Adipose tissue (tissue), 3 donors: ENCODE results near the gene INKA1. TPM values are rescaled to one million over a fixed set of nuclear protein-coding genes. Genes with fewer than 3 reads are reported as not detected.
"Not testable (repeated sequence)": the region's sequence is repeated elsewhere in the genome, so short reads cannot be mapped to it uniquely, and the experiment has no call there.

Experiments used
- H3K27ac ChIP-seq: one replicate; pipeline ENCODE4 v1.5.1; 2013; ENCODE audit warnings: low read depth, low read length
- WGBS, 3 donors: extraction: QIAGEN DNeasy Blood & Tissue Kit; methylation state at CpG; one replicate each; pipeline ENCODE4 v1.1.7; 2013; 5-methylcytosine and 5-hydroxymethylcytosine counted together
- polyA plus RNA-seq, 3 donors: library from polyadenylated mRNA; stranded (reverse); fragments of 200-250 nt; gene quantifications; one replicate each; pipeline ENCODE4 v1.2.3, GENCODE V29; 2013
- donor health status: healthy with polysubstance abuse.
- donor health status: Bipolar disorder and iron deficiency.
- donor health status: healthy.

Gene INKA1
- 1 to 10 TPM; 1.4 to 4.2 (median 1.6) TPM for polyA plus RNA-seq

DNA sequence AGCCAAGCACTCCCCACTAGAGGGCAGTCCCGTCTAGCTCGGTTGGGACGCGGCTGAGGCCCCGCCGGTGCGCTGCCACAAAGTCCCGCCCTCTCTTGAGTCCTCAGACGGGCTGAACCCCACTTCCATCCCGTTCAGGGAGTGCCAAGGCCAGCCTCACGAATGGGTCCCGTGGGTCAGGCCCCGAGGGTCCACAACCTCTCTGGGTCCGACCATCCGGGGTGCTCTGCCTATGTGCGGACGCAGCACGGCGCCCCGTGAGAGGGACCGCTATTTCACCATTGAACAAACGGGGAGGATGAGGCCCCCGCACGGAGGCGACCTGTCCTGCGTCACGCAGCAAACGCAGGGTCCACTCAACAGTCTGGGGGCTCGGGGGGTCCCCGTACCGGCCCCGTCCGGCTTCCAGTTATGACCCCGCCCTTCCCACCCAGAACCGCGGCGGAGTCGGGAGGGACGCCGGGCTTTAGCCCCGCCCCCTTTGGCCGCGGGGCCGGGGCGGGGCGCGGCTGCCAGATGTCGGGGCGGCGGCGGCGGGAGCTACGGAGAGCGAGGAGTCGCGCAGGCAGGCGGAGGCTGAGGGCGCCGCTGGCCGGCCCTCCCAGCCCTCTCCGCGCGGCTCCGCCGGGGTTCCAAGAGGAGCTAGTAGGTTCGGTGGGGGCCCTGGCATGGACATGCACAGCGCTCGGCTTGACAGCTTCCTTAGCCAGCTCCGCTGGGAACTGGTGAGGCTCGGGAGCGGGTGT is at the start of gene INKA1:
INKA1 (plus strand) TSS at position 543 of the 746 bp plus-strand sequence; CDS start at position 675, 132 bp downstream.
- 0 to 1% (median 1%) methylated on average over 64 to 71 of the region's 71 CpGs for WGBS, 3 donors
- peak within 1 kb of the TSS; percentile 55 for H3K27ac ChIP-seq

- 40 to 100% (median 96%) methylated on average over 1 of the region's 1 CpG for WGBS, 3 donors
- no peak overlapping the region for H3K27ac ChIP-seq
These were observed 48.5 kb upstream of the INKA1 start for GRCh38 chr3:49754536-49754935.

DNA sequence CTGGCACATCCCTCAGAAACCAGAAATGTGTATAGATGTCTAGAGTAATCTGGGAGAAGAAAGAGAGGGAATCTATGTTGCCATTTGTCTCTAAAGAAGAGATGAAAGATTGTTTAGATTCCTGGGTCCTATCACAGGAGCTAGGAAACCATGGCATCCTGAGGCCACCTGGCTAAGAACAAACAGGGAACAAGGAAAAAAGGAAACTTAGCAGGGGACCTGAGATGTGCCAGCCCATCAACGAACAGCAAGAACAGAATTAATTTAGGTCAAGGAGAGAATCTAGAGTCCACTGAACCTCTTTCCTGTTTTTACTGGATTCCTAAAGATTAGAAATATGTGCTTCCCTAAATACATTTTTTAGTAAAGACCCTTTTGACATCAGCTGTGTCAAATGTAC is 47.0 kb upstream of the INKA1 start:
- 50 to 65% (median 65%) methylated on average over 1 of the region's 1 CpG for WGBS, 3 donors

GRCh38 chr3:49757197-49757596 is 45.9 kb upstream of the INKA1 start:
- no peak overlapping the region for H3K27ac ChIP-seq
- WGBS, 3 donors: 58 to 77% (median 73%) methylated on average over 2 of the region's 2 CpGs

More for the DNA sequence above, 47.0 kb upstream of the INKA1 start:
- H3K27ac ChIP-seq: no peak overlapping the region

DNA sequence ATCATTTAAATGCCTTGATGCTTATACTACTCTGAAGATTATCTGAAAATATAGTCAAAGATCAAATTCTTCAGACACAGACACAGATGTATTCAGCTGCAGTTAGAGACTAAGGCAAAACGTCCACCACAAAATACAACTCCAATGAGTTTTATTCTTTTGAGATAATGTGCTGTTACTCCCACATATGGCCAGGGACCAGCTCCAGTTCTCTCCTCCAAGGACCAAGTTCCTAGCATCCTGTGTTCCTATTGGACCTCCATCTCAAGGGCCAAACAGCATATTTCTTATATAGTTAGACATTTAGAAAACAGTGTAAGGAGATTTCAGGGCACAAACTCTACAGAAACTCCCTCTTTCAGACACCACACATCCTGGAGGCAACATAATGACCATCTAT is 43.8 kb upstream of the INKA1 start:
- H3K27ac ChIP-seq: no peak overlapping the region
- 27 to 43% (median 34%) methylated on average over 1 of the region's 1 CpG for WGBS, 3 donors

DNA sequence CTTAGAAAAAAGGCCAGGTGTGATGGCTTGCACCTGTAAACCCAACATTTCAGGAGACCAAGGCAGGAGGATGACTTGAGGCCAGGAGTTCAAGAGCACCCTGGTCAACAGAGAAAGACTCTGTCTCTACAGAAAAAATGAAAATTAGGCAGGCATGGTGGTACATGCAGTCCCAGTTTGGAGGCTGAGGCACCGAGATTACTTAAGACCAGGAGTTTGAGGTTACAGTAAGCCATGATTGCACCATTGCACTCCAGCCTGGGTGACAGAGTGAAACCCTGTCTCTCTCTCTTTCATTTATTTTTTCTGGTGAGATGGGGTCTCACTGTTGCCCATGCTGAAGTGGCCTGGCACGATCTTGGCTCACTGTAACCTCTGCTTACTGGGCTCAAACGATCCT is 41.4 kb upstream of the INKA1 start:
- no peak overlapping the region for H3K27ac ChIP-seq
- 72 to 87% (median 75%) methylated on average over 3 of the region's 3 CpGs for WGBS, 3 donors

- H3K27ac ChIP-seq: no peak overlapping the region
- WGBS, 3 donors: 95 to 98% (median 95%) methylated on average over 4 of the region's 4 CpGs
These were observed 39.1 kb upstream of the INKA1 start for GRCh38 chr3:49763981-49764380.

GRCh38 chr3:49769286-49769915 is 33.7 kb upstream of the INKA1 start:
- 59 to 94% (median 91%) methylated on average over 3 of the region's 3 CpGs for WGBS, 3 donors
- H3K27ac ChIP-seq: no peak overlapping the region

DNA sequence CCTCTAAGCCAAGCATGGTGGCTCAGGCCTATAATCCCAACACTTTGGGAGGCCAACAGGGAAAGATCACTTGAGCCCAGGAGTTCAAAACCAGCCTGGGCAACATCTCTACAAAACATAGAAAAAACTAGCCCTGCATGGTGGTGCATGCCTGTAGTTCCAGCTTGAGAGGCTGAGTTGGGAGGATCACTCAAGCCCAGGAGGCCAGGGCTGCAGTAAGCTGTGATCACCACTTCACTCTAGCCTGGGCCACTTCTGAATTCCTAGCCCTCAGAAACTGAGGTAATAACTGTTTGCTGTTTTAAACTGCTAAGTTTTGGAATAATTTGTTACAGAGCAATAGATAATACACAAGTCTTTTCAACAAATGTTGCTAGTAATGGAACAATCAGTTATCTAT is 33.1 kb upstream of the INKA1 start:
- no peak overlapping the region for H3K27ac ChIP-seq

DNA sequence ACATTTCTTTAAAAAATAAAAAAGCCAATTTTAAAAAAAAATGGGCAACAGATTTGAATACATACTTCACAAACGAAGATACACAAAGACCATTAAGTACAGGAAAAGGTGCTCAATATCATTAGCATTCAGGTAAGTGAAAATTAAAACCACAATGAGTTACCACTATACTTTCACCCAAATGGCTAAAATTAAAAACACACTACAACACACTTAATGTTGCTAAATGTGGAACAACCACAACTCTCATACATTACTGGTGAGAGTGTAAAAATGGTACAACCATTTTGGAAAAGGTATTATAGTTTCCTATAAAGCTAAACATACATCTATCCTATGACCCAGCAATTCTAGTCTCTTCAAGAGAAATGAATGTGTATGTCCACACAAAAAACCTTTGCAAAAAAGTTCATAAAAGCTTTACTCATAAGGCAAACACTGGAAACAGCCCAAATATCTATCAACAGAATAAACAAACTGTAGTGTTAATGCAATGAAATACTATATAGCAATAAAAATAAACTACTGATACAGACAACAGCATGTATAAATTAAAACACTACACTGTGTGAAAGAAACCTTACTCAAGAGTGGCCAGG is 31.6 kb upstream of the INKA1 start:
- WGBS, 3 donors: 70 to 76% (median 75%) methylated on average over 1 of the region's 1 CpG
- no peak overlapping the region for H3K27ac ChIP-seq

- WGBS, 3 donors: 98 to 100% (median 98%) methylated on average over 2 of the region's 2 CpGs
- H3K27ac ChIP-seq: no peak overlapping the region
These were observed 30.4 kb upstream of the INKA1 start for GRCh38 chr3:49772703-49773102.

- 61 to 80% (median 62%) methylated on average over 3 of the region's 3 CpGs for WGBS, 3 donors
- no peak overlapping the region for H3K27ac ChIP-seq
These were observed 27.5 kb upstream of the INKA1 start for GRCh38 chr3:49775538-49775937.

GRCh38 chr3:49776101-49776500 is 27.0 kb upstream of the INKA1 start:
- WGBS, 3 donors: 88 to 94% (median 93%) methylated on average over 8 of the region's 8 CpGs

GRCh38 chr3:49779358-49780079 is 23.5 kb upstream of the INKA1 start:
- H3K27ac ChIP-seq: no peak overlapping the region
- 90 to 95% (median 93%) methylated on average over 5 of the region's 5 CpGs for WGBS, 3 donors

More at GRCh38 chr3:49776101-49776500, 27.0 kb upstream of the INKA1 start:
- not testable (repeated sequence) for H3K27ac ChIP-seq

DNA sequence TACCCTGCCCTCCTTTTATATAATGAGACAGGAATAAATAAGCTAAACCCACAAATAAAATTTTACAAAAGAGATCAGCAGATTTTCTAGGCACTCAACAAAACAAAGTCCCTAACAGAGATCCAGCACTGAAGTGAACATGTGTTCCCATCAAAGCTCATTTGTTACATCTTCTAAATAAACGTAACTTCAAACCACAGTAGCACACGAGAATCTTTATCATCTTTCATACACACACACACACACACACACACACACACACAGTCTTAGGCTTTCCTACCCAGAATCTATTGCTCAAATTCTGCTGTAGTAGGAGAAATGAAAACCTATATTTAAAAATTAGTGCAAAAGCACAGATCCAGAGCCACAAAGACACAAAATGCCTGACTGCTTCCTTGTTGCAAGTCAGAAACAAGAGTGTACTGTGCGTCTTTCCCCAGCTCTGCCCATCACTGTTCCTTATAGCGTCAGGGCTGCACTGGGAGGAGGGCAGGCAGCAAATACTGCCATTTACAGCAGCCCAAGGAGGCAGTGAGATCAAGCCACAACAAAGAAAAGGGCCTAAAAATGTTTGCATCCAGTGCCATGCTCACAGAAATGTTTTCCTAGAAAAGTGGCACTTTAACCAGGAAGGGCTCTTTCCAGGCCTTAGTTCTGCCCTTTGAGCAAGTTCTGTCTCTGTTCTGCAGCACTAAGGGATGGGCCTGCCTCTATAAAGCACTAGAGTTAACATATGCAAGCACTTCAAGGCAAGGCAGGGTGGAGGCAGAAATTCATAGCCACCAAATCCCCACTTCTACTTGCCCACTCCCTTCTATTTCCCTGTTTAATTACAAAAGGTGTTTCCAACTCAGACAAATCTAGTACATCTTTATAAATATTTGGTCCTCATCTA is 22.7 kb upstream of the INKA1 start:
- H3K27ac ChIP-seq: no peak overlapping the region
- WGBS, 3 donors: 56 to 80% (median 75%) methylated on average over 4 of the region's 4 CpGs

- H3K27ac ChIP-seq: not testable (repeated sequence)
- WGBS, 3 donors: 88 to 93% (median 90%) methylated on average over 9 of the region's 9 CpGs
These were observed 22.1 kb upstream of the INKA1 start for GRCh38 chr3:49780975-49781365.

DNA sequence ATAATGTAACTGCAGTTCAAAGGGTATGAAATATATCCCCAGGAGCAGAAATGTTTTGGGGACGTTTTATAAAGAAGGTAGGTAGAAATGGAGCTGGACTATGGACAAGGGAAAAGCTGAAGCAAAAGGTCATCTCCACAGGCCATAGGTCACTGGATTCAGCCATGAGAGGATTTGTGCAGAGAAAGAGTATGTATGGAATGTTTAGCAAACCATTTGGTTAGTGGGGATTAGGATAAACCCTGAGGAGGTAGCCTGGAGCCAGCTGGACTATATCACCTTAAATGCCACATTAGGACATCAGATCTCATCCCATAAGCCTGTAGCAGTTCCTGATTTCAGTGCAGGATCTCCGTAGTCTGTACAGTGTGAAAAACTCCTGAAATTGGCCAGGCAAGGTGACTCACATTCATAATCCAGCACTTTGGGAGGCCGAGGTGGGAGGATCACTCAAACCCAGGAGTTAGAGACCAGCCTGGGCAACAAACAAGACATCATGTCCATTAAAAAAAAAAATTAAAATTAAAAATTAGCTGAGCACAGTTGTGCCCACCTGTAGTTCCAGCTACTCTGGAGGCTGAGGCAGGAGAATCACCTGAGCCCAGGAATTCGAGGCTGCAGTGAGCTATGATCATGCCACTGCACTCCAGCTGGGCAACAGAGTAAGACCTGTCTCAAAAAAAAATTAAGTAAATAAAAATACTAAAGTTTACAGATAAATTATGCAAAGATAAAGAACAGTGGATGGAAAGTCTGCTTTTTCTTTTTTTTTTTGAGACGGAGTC is 21.5 kb upstream of the INKA1 start:
- no peak overlapping the region for H3K27ac ChIP-seq
- 79 to 83% (median 82%) methylated on average over 5 of the region's 5 CpGs for WGBS, 3 donors
